Activated CD4-positive, alpha-beta memory T cell treated with anti-CD3 and anti-CD28 coated beads, Interleukin-2, amount 10 ng/mL, durations not matched to agents 7 days and 5 days (primary cell): ENCODE data around the gene IGF1. TPM values are rescaled to one million over a fixed set of nuclear protein-coding genes. Genes with fewer than 3 reads are reported as not detected.
"Not testable (repeated sequence)": the region's sequence is repeated elsewhere in the genome, so short reads cannot be mapped to it uniquely, and the experiment has no call there.

Experiments used
- CTCF ChIA-PET: fragments of 350-600 bp; sonication (Branson Sonifier 250); formaldehyde crosslinking; loops from one replicate; lab custom pipeline; 2021; ENCODE audit warnings: antibody characterized with exemption, inconsistent platforms; lab: Charles Lee
- POLR2A ChIA-PET: fragments of 350-600 bp; sonication (Branson Sonifier 250); formaldehyde crosslinking; loops from one replicate; lab custom pipeline; 2021; ENCODE audit warnings: antibody characterized with exemption; lab: Charles Lee
- DNase-seq: peaks from one replicate; pipeline ENCODE4 v3.0.0-alpha.2; 2020
- H3K27ac Mint-ChIP-seq: one replicate; pipeline ENCODE4 v1.8.0; 2021; ENCODE audit warnings: mild to moderate bottlenecking, mixed read lengths
- H3K27me3 Mint-ChIP-seq: one replicate; pipeline ENCODE4 v1.8.0; 2021; ENCODE audit warnings: mixed read lengths
- H3K36me3 Mint-ChIP-seq: one replicate; pipeline ENCODE4 v1.8.0; 2021; ENCODE audit warnings: low read depth, mixed read lengths
- H3K4me1 Mint-ChIP-seq: one replicate; pipeline ENCODE4 v1.8.0; 2021; ENCODE audit warnings: mixed read lengths
- H3K4me3 Mint-ChIP-seq: one replicate; pipeline ENCODE4 v1.8.0; 2021; ENCODE audit warnings: mild to moderate bottlenecking, mixed read lengths
- H3K9me3 Mint-ChIP-seq: one replicate; pipeline ENCODE4 v1.8.0; 2021; ENCODE audit warnings: mixed read lengths
- total RNA-seq, 2 experiments: library from RNA; stranded (reverse); gene quantifications; one replicate each; pipeline ENCODE4 v1.2.3, GENCODE V29; 2021

The IGF1 gene
- total RNA-seq, 2 experiments from 2014 or later = 0.48 to 0.86 TPM

- H3K27me3 Mint-ChIP-seq = peaks cover 18% of the 10 kb centered on the region
- H3K4me3 Mint-ChIP-seq = no peak overlapping the region
- POLR2A ChIA-PET = no interaction called here
- CTCF ChIA-PET = no interaction called here
- no peaks in the 10 kb centered on the region for H3K4me1 Mint-ChIP-seq
- no peaks in the 10 kb centered on the region for H3K36me3 Mint-ChIP-seq
- H3K27ac Mint-ChIP-seq = no peak overlapping the region
- DNase-seq = no peak
- no peaks in the 10 kb centered on the region for H3K9me3 Mint-ChIP-seq
These were observed 12.0 kb downstream of the IGF1 start for GRCh38 chr12:102468261-102468915.

- Mint-ChIP-seq H3K4me1 (no peaks in the 10 kb centered on the region), H3K36me3 (no peaks in the 10 kb centered on the region), H3K27ac (no peak overlapping the region), H3K9me3 (no peaks in the 10 kb centered on the region), H3K4me3 (no peak overlapping the region), H3K27me3 (peaks cover 17% of the 10 kb centered on the region)
- DNase-seq = no peak
- CTCF ChIA-PET = no interaction called here
- POLR2A ChIA-PET = no interaction called here
These were observed 14.4 kb downstream of the IGF1 start for GRCh38 chr12:102465762-102466560.

- no peak overlapping the region for H3K27ac Mint-ChIP-seq
- H3K4me3 Mint-ChIP-seq = no peak overlapping the region
- peaks cover 21% of the 10 kb centered on the region for H3K27me3 Mint-ChIP-seq
- ChIA-PET POLR2A (no interaction called here), CTCF (interaction anchor here (1.3 to 1.9 kb wide), 2 partner anchors 15 to 20 kb away, joined by 3 to 13 read pairs; no protein-coding TSS in a partner anchor)
- no peaks in the 10 kb centered on the region for H3K9me3 Mint-ChIP-seq
- H3K36me3 Mint-ChIP-seq = no peaks in the 10 kb centered on the region
- H3K4me1 Mint-ChIP-seq = no peaks in the 10 kb centered on the region
- no peak for DNase-seq
These were observed 16.6 kb downstream of the IGF1 start for GRCh38 chr12:102463659-102464249.

GRCh38 chr12:102462795-102463465 is 17.4 kb downstream of the IGF1 start:
- Mint-ChIP-seq H3K27ac (no peak overlapping the region), H3K4me1 (no peaks in the 10 kb centered on the region), H3K36me3 (no peaks in the 10 kb centered on the region), H3K4me3 (no peak overlapping the region), H3K9me3 (no peaks in the 10 kb centered on the region), H3K27me3 (peaks cover 22% of the 10 kb centered on the region)
- CTCF ChIA-PET = interaction anchor here (1.9 kb wide), 1 partner anchor 21 kb away, joined by 13 read pairs; no protein-coding TSS in a partner anchor
- POLR2A ChIA-PET = no interaction called here
- no peak for DNase-seq

- no peak for DNase-seq
- Mint-ChIP-seq H3K9me3 (no peaks in the 10 kb centered on the region), H3K4me1 (no peaks in the 10 kb centered on the region), H3K36me3 (no peaks in the 10 kb centered on the region), H3K27ac (no peak overlapping the region), H3K4me3 (no peak overlapping the region), H3K27me3 (peaks cover 22% of the 10 kb centered on the region)
- ChIA-PET CTCF (interaction anchor here (1.9 kb wide), 1 partner anchor 22 kb away, joined by 13 read pairs; no protein-coding TSS in a partner anchor), POLR2A (no interaction called here)
These were observed 18.0 kb downstream of the IGF1 start for GRCh38 chr12:102462386-102462785.

- Mint-ChIP-seq H3K4me1 (no peaks in the 10 kb centered on the region), H3K9me3 (no peaks in the 10 kb centered on the region), H3K4me3 (no peak overlapping the region), H3K27me3 (peaks cover 25% of the 10 kb centered on the region), H3K27ac (no peak overlapping the region), H3K36me3 (no peaks in the 10 kb centered on the region)
- POLR2A ChIA-PET = no interaction called here
- no peak for DNase-seq
- CTCF ChIA-PET = no interaction called here
These were observed 18.9 kb downstream of the IGF1 start for GRCh38 chr12:102461501-102461900.

GRCh38 chr12:102459314-102459713 is 21.0 kb downstream of the IGF1 start:
- Mint-ChIP-seq H3K4me3 (no peak overlapping the region), H3K27ac (no peak overlapping the region), H3K27me3 (peaks cover 23% of the 10 kb centered on the region), H3K36me3 (no peaks in the 10 kb centered on the region), H3K4me1 (no peaks in the 10 kb centered on the region), H3K9me3 (no peaks in the 10 kb centered on the region)
- DNase-seq = no peak
- ChIA-PET CTCF (interaction anchor here (1.1 kb wide), 1 partner anchor 25 kb away, joined by 3 read pairs; no protein-coding TSS in a partner anchor), POLR2A (no interaction called here)

- no peaks in the 10 kb centered on the region for H3K36me3 Mint-ChIP-seq
- H3K9me3 Mint-ChIP-seq = peaks cover 1% of the 10 kb centered on the region
- POLR2A ChIA-PET = no interaction called here
- H3K4me3 Mint-ChIP-seq = no peak overlapping the region
- H3K27ac Mint-ChIP-seq = no peak overlapping the region
- H3K27me3 Mint-ChIP-seq = peaks cover 8% of the 10 kb centered on the region
- H3K4me1 Mint-ChIP-seq = no peaks in the 10 kb centered on the region
- DNase-seq = no peak
- CTCF ChIA-PET = no interaction called here
These were observed 25.3 kb downstream of the IGF1 start for GRCh38 chr12:102454808-102455760.

- H3K9me3 Mint-ChIP-seq = peaks cover 1% of the 10 kb centered on the region
- no peak overlapping the region for H3K27ac Mint-ChIP-seq
- ChIA-PET CTCF (no interaction called here), POLR2A (no interaction called here)
- no peak overlapping the region for H3K4me3 Mint-ChIP-seq
- H3K27me3 Mint-ChIP-seq = peaks cover 8% of the 10 kb centered on the region
- no peaks in the 10 kb centered on the region for H3K36me3 Mint-ChIP-seq
- no peaks in the 10 kb centered on the region for H3K4me1 Mint-ChIP-seq
- DNase-seq = no peak
These were observed 26.0 kb downstream of the IGF1 start for GRCh38 chr12:102454330-102454729.

GRCh38 chr12:102452605-102453004 is 27.8 kb downstream of the IGF1 start:
- ChIA-PET POLR2A (no interaction called here), CTCF (no interaction called here)
- DNase-seq = no peak
- peaks cover 5% of the 10 kb centered on the region for H3K27me3 Mint-ChIP-seq
- H3K9me3 Mint-ChIP-seq = peaks cover 1% of the 10 kb centered on the region
- H3K27ac Mint-ChIP-seq = no peak overlapping the region
- H3K4me3 Mint-ChIP-seq = no peak overlapping the region
- H3K4me1 Mint-ChIP-seq = no peaks in the 10 kb centered on the region
- no peaks in the 10 kb centered on the region for H3K36me3 Mint-ChIP-seq

GRCh38 chr12:102449018-102449417 is 31.3 kb downstream of the IGF1 start:
- POLR2A ChIA-PET, H3K36me3 Mint-ChIP-seq, H3K27ac Mint-ChIP-seq, H3K4me3 Mint-ChIP-seq, H3K4me1 Mint-ChIP-seq, CTCF ChIA-PET, DNase-seq, H3K27me3 Mint-ChIP-seq, H3K9me3 Mint-ChIP-seq: not testable (repeated sequence)

GRCh38 chr12:102447426-102447825 is 32.9 kb downstream of the IGF1 start:
- H3K27ac Mint-ChIP-seq, H3K36me3 Mint-ChIP-seq, H3K27me3 Mint-ChIP-seq, H3K4me3 Mint-ChIP-seq, CTCF ChIA-PET, POLR2A ChIA-PET, H3K9me3 Mint-ChIP-seq, H3K4me1 Mint-ChIP-seq, DNase-seq: not testable (repeated sequence)
